WTC11 (cell line): ENCODE measurements around the gene H6PD. TPM values are rescaled to one million over a fixed set of nuclear protein-coding genes. Genes with fewer than 3 reads are reported as not detected.
A peak's percentile ranks its signal among the peaks of the same experiment; 100 is the strongest.

Experiments used
- ATAC-seq: fragments of 200-7000 bp; cut with Tn5 transposase; 2 replicates; pipeline ENCODE4 v1.10.0; 2021; ENCODE audit warnings: mild to moderate bottlenecking, moderate library complexity
- CTCF ChIA-PET: fragments of 300-600 bp; sonication (Branson Sonifier 250); formaldehyde crosslinking; loops from one replicate; lab custom pipeline; 2021; ENCODE audit warnings: antibody characterized with exemption; lab: Charles Lee
- POLR2A ChIA-PET: fragments of 350-600 bp; sonication (Branson Sonifier 250); formaldehyde crosslinking; loops from one replicate; lab custom pipeline; 2021; ENCODE audit warnings: antibody characterized with exemption; lab: Charles Lee
- DNase-seq: peaks from one replicate; pipeline ENCODE4 v3.0.0; 2021; ENCODE audit warnings: low spot score
- H3K27ac Mint-ChIP-seq: 2 replicates; pipeline ENCODE4 v1.8.0; 2021; ENCODE audit warnings: mixed read lengths
- H3K27me3 Mint-ChIP-seq: 2 replicates; pipeline ENCODE4 v1.8.0; 2021; ENCODE audit warnings: low read depth, mild to moderate bottlenecking, moderate library complexity, mixed read lengths
- H3K36me3 Mint-ChIP-seq: 2 replicates; pipeline ENCODE4 v1.8.0; 2021; ENCODE audit warnings: mixed read lengths
- H3K4me1 Mint-ChIP-seq: 2 replicates; pipeline ENCODE4 v1.8.0; 2022; ENCODE audit warnings: mixed read lengths
- H3K4me3 Mint-ChIP-seq: 2 replicates; pipeline ENCODE4 v1.8.0; 2021; ENCODE audit warnings: mild to moderate bottlenecking, moderate library complexity, mixed read lengths
- H3K9me3 Mint-ChIP-seq: 2 replicates; pipeline ENCODE4 v1.8.0; 2021; ENCODE audit warnings: mixed read lengths
- ARID4B ChIP-seq: sonication (generic); formaldehyde crosslinking; IDR thresholded peaks from 2 replicates; pipeline ENCODE4 v1.8.0; 2023; ENCODE audit warnings: missing genetic modification reagents, mild to moderate bottlenecking, borderline replicate concordance
- ATF3 ChIP-seq: sonication (generic); formaldehyde crosslinking; conservative IDR thresholded peaks from 2 replicates; pipeline ENCODE4 v1.8.1; 2022; ENCODE audit warnings: mild to moderate bottlenecking, missing genetic modification reagents
- CREB1 ChIP-seq: sonication (generic); formaldehyde crosslinking; IDR thresholded peaks from 2 replicates; pipeline ENCODE4 v1.8.0; 2023; ENCODE audit warnings: mild to moderate bottlenecking, missing genetic modification reagents
- EMX1 ChIP-seq: fragments of 250-450 bp; sonication (Bioruptor Pico); IDR thresholded peaks from 2 replicates; pipeline ENCODE4 v1.8.0; 2021; ENCODE audit warnings: mild to moderate bottlenecking
- ERG ChIP-seq: fragments of 250-450 bp; sonication (Bioruptor Pico); IDR thresholded peaks from 2 replicates; pipeline ENCODE4 v1.8.0; 2021; ENCODE audit warnings: mild to moderate bottlenecking
- FOXK1 ChIP-seq: sonication (generic); formaldehyde crosslinking; IDR thresholded peaks from 2 replicates; pipeline ENCODE4 v1.8.0; 2022; ENCODE audit warnings: mild to moderate bottlenecking, moderate library complexity, missing genetic modification reagents
- IRF2 ChIP-seq: sonication (generic); formaldehyde crosslinking; IDR thresholded peaks from 2 replicates; pipeline ENCODE4 v1.8.0; 2022; ENCODE audit warnings: low read depth, missing genetic modification reagents, borderline replicate concordance
- MYBL2 ChIP-seq: sonication (generic); formaldehyde crosslinking; IDR thresholded peaks from 2 replicates; pipeline ENCODE4 v1.8.1; 2023; ENCODE audit warnings: mild to moderate bottlenecking, moderate library complexity, missing genetic modification reagents
- NFATC4 ChIP-seq: fragments of 250-450 bp; sonication (Bioruptor Pico); IDR thresholded peaks from 2 replicates; pipeline ENCODE4 v1.9.0; 2021; ENCODE audit warnings: mild to moderate bottlenecking
- SP1 ChIP-seq: sonication (generic); formaldehyde crosslinking; conservative IDR thresholded peaks from 2 replicates; pipeline ENCODE4 v1.8.1; 2022; ENCODE audit warnings: missing genetic modification reagents
- TEAD1 ChIP-seq: sonication (generic); formaldehyde crosslinking; IDR thresholded peaks from 2 replicates; pipeline ENCODE4 v1.8.0; 2022; ENCODE audit warnings: mild to moderate bottlenecking, missing genetic modification reagents
- TP53 ChIP-seq: sonication (generic); formaldehyde crosslinking; IDR thresholded peaks from 2 replicates; pipeline ENCODE4 v1.8.1; 2023; ENCODE audit warnings: mild to moderate bottlenecking, missing genetic modification reagents
- USF1 ChIP-seq: sonication (generic); formaldehyde crosslinking; IDR thresholded peaks from 2 replicates; pipeline ENCODE4 v1.8.0; 2022; ENCODE audit warnings: mild to moderate bottlenecking, missing genetic modification reagents
- ZNF219 ChIP-seq: sonication (generic); formaldehyde crosslinking; IDR thresholded peaks from 2 replicates; pipeline ENCODE4 v1.8.0; 2023; ENCODE audit warnings: missing genetic modification reagents, mild to moderate bottlenecking, borderline replicate concordance
- ZNF232 ChIP-seq: sonication (generic); formaldehyde crosslinking; IDR thresholded peaks from 2 replicates; pipeline ENCODE4 v1.8.0; 2022; ENCODE audit warnings: mild to moderate bottlenecking, missing genetic modification reagents
- ZNF263 ChIP-seq: sonication (generic); formaldehyde crosslinking; IDR thresholded peaks from 2 replicates; pipeline ENCODE4 v1.8.1; 2022; ENCODE audit warnings: low read depth, mild to moderate bottlenecking, moderate library complexity, missing genetic modification reagents
- ZNF416 ChIP-seq: fragments of 250-450 bp; sonication (Bioruptor Pico); IDR thresholded peaks from 2 replicates; pipeline ENCODE4 v1.9.0; 2021; ENCODE audit warnings: mild to moderate bottlenecking, inconsistent platforms
- ZNF423 ChIP-seq: fragments of 250-450 bp; sonication (Bioruptor Pico); IDR thresholded peaks from 2 replicates; pipeline ENCODE4 v2.1.2; 2022; ENCODE audit warnings: mild to moderate bottlenecking, moderate library complexity
- ZNF512 ChIP-seq: sonication (generic); formaldehyde crosslinking; IDR thresholded peaks from 2 replicates; pipeline ENCODE4 v1.8.1; 2022; ENCODE audit warnings: missing genetic modification reagents, borderline replicate concordance
- total RNA-seq: library from RNA; stranded (reverse); gene quantifications from 3 replicates; pipeline ENCODE4 v1.2.3, GENCODE V29; 2021

H6PD gene
- total RNA-seq, 1 experiment from 2014 or later, result 7.4 TPM

- TF ChIP-seq ZNF219 (CRISPR knock-in tag) (no peak), ARID4B (CRISPR knock-in tag) (no peak), NFATC4 (CRISPR knock-in tag) (no peak), ZNF423 (CRISPR knock-in tag) (no peak)
Measured at GRCh38 chr1:9291914-9292360, 57.4 kb downstream of the H6PD start (continued).

- H3K27me3 Mint-ChIP-seq, result peaks cover 8% of the 10 kb centered on the region
- H3K4me3 Mint-ChIP-seq, result peak within 1 kb of the TSS; percentile 70
- peaks cover 4% of the 10 kb centered on the region; the same call in 1 of the 2 replicates for H3K36me3 Mint-ChIP-seq
- ATAC-seq, result peak; percentile 71
- POLR2A ChIA-PET, result no interaction called here
- DNase-seq, result peak; percentile 60
- H3K4me1 Mint-ChIP-seq, result peaks cover 12% of the 10 kb centered on the region
- CTCF ChIA-PET, result interaction anchor here (0.5 to 5.9 kb wide), 6 partner anchors 10 to 945 kb away, joined by 3 to 120 read pairs (median 5); no protein-coding TSS in a partner anchor
- peaks cover 10% of the 10 kb centered on the region for H3K9me3 Mint-ChIP-seq
- no peak within 1 kb of the TSS for H3K27ac Mint-ChIP-seq
- TF ChIP-seq ZNF423 (CRISPR knock-in tag) (peak; percentile 24; the same call in 1 of the 2 replicates), SP1 (CRISPR knock-in tag) (0 out of 2 replicates have a peak, but pooled peaks have one; percentile 36), ERG (CRISPR knock-in tag) (no peak)
- TF ChIP-seq, all 79 proteins: peak for 2
Measured at GRCh38 chr1:9292361-9293240, 58.0 kb downstream of the H6PD start, which contains the start of gene SPSB1. Gene SPSB1, plus strand, starts transcription at chr1:9292894. Its CDS starts 62,998 bp downstream, at chr1:9355892.

GRCh38 chr1:9293241-9293532, 58.6 kb downstream of the H6PD start:
- DNase-seq, result no peak
- ChIA-PET CTCF (no interaction called here), POLR2A (no interaction called here)
- peaks cover 4% of the 10 kb centered on the region; the same call in 1 of the 2 replicates for H3K36me3 Mint-ChIP-seq
- peaks cover 8% of the 10 kb centered on the region for H3K9me3 Mint-ChIP-seq
- TF ChIP-seq EMX1 (CRISPR knock-in tag) (no peak), USF1 (no peak), TP53 (CRISPR knock-in tag) (no peak), ZNF232 (CRISPR knock-in tag) (no peak), CREB1 (CRISPR knock-in tag) (no peak), TEAD1 (CRISPR knock-in tag) (no peak), ZNF512 (CRISPR knock-in tag) (no peak), ZNF416 (CRISPR knock-in tag) (no peak), MYBL2 (CRISPR knock-in tag) (no peak), FOXK1 (CRISPR knock-in tag) (no peak), ZNF263 (CRISPR knock-in tag) (no peak), IRF2 (CRISPR knock-in tag) (no peak), ATF3 (CRISPR knock-in tag) (no peak)
- no peak overlapping the region for H3K27ac Mint-ChIP-seq
- peaks cover 8% of the 10 kb centered on the region for H3K27me3 Mint-ChIP-seq
- no peak overlapping the region for H3K4me3 Mint-ChIP-seq
- no peak for ATAC-seq
- H3K4me1 Mint-ChIP-seq, result peaks cover 12% of the 10 kb centered on the region
